Astrocyte (in vitro differentiated cells and primary cell): ENCODE measurements around the gene EDDM13.

Source experiments
- CTCF ChIP-seq: IDR thresholded peaks from 2 replicates; pipeline ENCODE4 v1.5.1; 2011; ENCODE audit warnings: low read depth, mild to moderate bottlenecking, inconsistent platforms, low read length, moderate library complexity; ENCODE audit not compliant: insufficient read depth
- EZH2 ChIP-seq: IDR thresholded peaks from 2 replicates; pipeline ENCODE4 v1.6.1; 2012; ENCODE audit warnings: mild to moderate bottlenecking, low read length, inconsistent platforms; ENCODE audit not compliant: insufficient read depth

- TF ChIP-seq CTCF (no peak), EZH2 (no peak)
These were observed 84.4 kb downstream of the EDDM13 start for GRCh38 chr19:56356944-56357343.
